Measurements from ENCODE around the gene VTCN1. TPM values are rescaled to one million over a fixed set of nuclear protein-coding genes. Genes with fewer than 3 reads are reported as not detected.

VTCN1 gene
- polyA plus RNA-seq, 3 donors, result not detected

DNA sequence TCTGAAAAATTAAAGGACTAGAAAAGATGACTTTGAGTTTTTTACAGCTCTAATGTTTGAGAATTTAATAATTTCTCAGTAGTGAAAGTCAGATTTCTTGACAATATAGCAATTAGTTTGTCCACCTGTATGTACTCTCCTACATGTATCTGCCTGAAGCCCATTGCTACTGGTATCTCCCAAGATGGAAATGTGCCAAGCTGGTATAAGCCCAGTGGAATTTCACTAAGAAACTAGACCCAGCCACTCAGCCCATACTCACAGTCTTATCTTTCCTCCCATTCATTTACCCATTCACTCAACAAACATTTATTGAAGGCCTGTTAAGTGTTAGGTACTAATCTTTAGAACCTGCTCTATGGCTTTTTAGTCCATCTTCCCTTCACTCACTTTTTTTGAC lies 67.6 kb downstream of the VTCN1 start:
- H3K4me3 ChIP-seq (replicated peaks in 1 of 3; ENCODE audit: low read depth in 2 of 3, low read length in 3 of 3), result no peak overlapping the region
- DNase-seq, result no peak

GRCh38 chr1:117142200-117142599 lies 68.5 kb downstream of the VTCN1 start:
- no peaks in the 10 kb centered on the region for H3K27me3 ChIP-seq (ENCODE audit: control insufficient read depth in 2 of 2, insufficient read depth in 2 of 2, low read length in 2 of 2)
- no peaks in the 10 kb centered on the region for H3K4me1 ChIP-seq (ENCODE audit: control insufficient read depth in 1 of 2, insufficient read depth in 2 of 2, low read length in 2 of 2)
- no peaks in the 10 kb centered on the region for H4K20me1 ChIP-seq (ENCODE audit: insufficient read depth, low read length)
- no peaks in the 10 kb centered on the region for H3K9me3 ChIP-seq (replicated peaks in 1 of 2; ENCODE audit: control insufficient read depth in 1 of 2, insufficient read depth in 1 of 2, low read length in 2 of 2)
- H2AFZ ChIP-seq (ENCODE audit: insufficient read depth, low read depth, low read length, poor library complexity, severe bottlenecking), result no peak overlapping the region
- no peaks in the 10 kb centered on the region for H3K79me2 ChIP-seq (ENCODE audit: insufficient read depth, low read length)
- no peak for TF ChIP-seq CTCF (IDR thresholded peaks at IDR 0.05)
- intact Hi-C loops (cut with micrococcal nuclease), result no loop called here
- WGBS (ENCODE audit: insufficient coverage), result no CpG with 5 or more reads among the region's 2 CpGs
- H3K9me3 Mint-ChIP-seq, result peaks cover 0 to 1% (median 0%) of the 10 kb centered on the region in 7 donors
- no peaks in the 10 kb centered on the region for H3K36me3 Mint-ChIP-seq
- H3K36me3 ChIP-seq (replicated peaks in 1 of 2; ENCODE audit: control insufficient read depth in 1 of 2, insufficient read depth in 2 of 2, low read length in 2 of 2), result no peaks in the 10 kb centered on the region
- H3K4me1 Mint-ChIP-seq, result no peaks in the 10 kb centered on the region
- H3K4me2 ChIP-seq (replicated peaks; ENCODE audit: extremely low read depth, low read length, poor library complexity, severe bottlenecking), result no peak overlapping the region
- no peak overlapping the region for H3K4me3 ChIP-seq (replicated peaks in 1 of 3; ENCODE audit: low read depth in 2 of 3, low read length in 3 of 3)
- H3K27ac Mint-ChIP-seq, result no peak overlapping the region
- no peak for DNase-seq
- no peak overlapping the region for H3K4me3 Mint-ChIP-seq
- H3K9ac ChIP-seq (ENCODE audit: insufficient read depth, low read length, poor library complexity, severe bottlenecking), result no peak overlapping the region
- H3K27ac ChIP-seq (ENCODE audit: low read depth in 1 of 2, low read length in 2 of 2), result no peak overlapping the region
- H3K27me3 Mint-ChIP-seq (ENCODE audit: low read depth in 3 of 3), result peaks cover 0 to 3% (median 1%) of the 10 kb centered on the region in 3 donors

More for the DNA sequence above, 67.6 kb downstream of the VTCN1 start:
- Histone ChIP-seq H3K27ac (ENCODE audit: low read depth in 1 of 2, low read length in 2 of 2) (no peak overlapping the region), H2AFZ (ENCODE audit: insufficient read depth, low read depth, low read length, poor library complexity, severe bottlenecking) (no peak overlapping the region), H3K9me3 (replicated peaks in 1 of 2; ENCODE audit: control insufficient read depth in 1 of 2, insufficient read depth in 1 of 2, low read length in 2 of 2) (no peaks in the 10 kb centered on the region), H3K36me3 (replicated peaks in 1 of 2; ENCODE audit: control insufficient read depth in 1 of 2, insufficient read depth in 2 of 2, low read length in 2 of 2) (no peaks in the 10 kb centered on the region), H3K4me2 (replicated peaks; ENCODE audit: extremely low read depth, low read length, poor library complexity, severe bottlenecking) (no peak overlapping the region), H3K79me2 (ENCODE audit: insufficient read depth, low read length) (no peaks in the 10 kb centered on the region), H3K4me1 (ENCODE audit: control insufficient read depth in 1 of 2, insufficient read depth in 2 of 2, low read length in 2 of 2) (no peaks in the 10 kb centered on the region), H3K9ac (ENCODE audit: insufficient read depth, low read length, poor library complexity, severe bottlenecking) (no peak overlapping the region), H3K27me3 (ENCODE audit: control insufficient read depth in 2 of 2, insufficient read depth in 2 of 2, low read length in 2 of 2) (no peaks in the 10 kb centered on the region), H4K20me1 (ENCODE audit: insufficient read depth, low read length) (no peaks in the 10 kb centered on the region)
- Mint-ChIP-seq H3K4me3 (no peak overlapping the region), H3K36me3 (no peaks in the 10 kb centered on the region), H3K27ac (no peak overlapping the region), H3K9me3 (peaks cover 0 to 1% (median 0%) of the 10 kb centered on the region in 7 donors), H3K27me3 (ENCODE audit: low read depth in 3 of 3) (peaks cover 0 to 3% (median 1%) of the 10 kb centered on the region in 3 donors), H3K4me1 (no peaks in the 10 kb centered on the region)
- intact Hi-C loops (cut with micrococcal nuclease), result no loop called here
- TF ChIP-seq CTCF (IDR thresholded peaks at IDR 0.05), result no peak
